ENCODE measurements around the gene PRR19. TPM values are rescaled to one million over a fixed set of nuclear protein-coding genes. Genes with fewer than 3 reads are reported as not detected.
A peak's percentile ranks its signal among the peaks of the same experiment; 100 is the strongest.

PRR19 gene
- total RNA-seq, 2 donors from 2014 or later: 1.4 to 2.7 TPM

GRCh38 chr19:42269478-42270345, 32.2 kb upstream of the PRR19 start:
- no peaks in the 10 kb centered on the region for H3K27me3 ChIP-seq (ENCODE audit: control insufficient read depth, insufficient read depth, low read length, poor library complexity, severe bottlenecking)
- peak overlapping the region; percentile 88 for H3K4me3 ChIP-seq (ENCODE audit: low read length)
- peaks cover 10% of the 10 kb centered on the region for H3K36me3 ChIP-seq (ENCODE audit: control insufficient read depth, insufficient read depth, low read length)
- peak overlapping the region; percentile 76 for H3K27ac Mint-ChIP-seq
- DNase-seq: no peak
- peak overlapping the region; percentile 41 for H3K9ac ChIP-seq (ENCODE audit: extremely low read depth, low read length, poor library complexity, severe bottlenecking)
- no peaks in the 10 kb centered on the region for H3K27me3 Mint-ChIP-seq (ENCODE audit: insufficient read depth)
- peaks cover 16% of the 10 kb centered on the region for H3K36me3 Mint-ChIP-seq (ENCODE audit: low read depth)
- no peaks in the 10 kb centered on the region for H3K9me3 ChIP-seq (ENCODE audit: control insufficient read depth, low read length)
- 68 to 71% methylated on average over 6 to 10 of the region's 10 CpGs for WGBS, 2 experiments (ENCODE audit: insufficient coverage in 1 of 2, insufficient read length in 1 of 2)
- peak overlapping the region; percentile 24 for H3K27ac ChIP-seq (ENCODE audit: low read depth, low read length)
- H3K9me3 Mint-ChIP-seq: no peaks in the 10 kb centered on the region
- no peak for TF ChIP-seq CTCF (conservative IDR thresholded peaks at IDR 0.05)
- peaks cover 25% of the 10 kb centered on the region for H3K4me1 Mint-ChIP-seq
- peaks cover 4% of the 10 kb centered on the region for H3K4me1 ChIP-seq (ENCODE audit: control insufficient read depth, insufficient read depth, low read length)
- no peak overlapping the region for H3K4me3 Mint-ChIP-seq

- Histone ChIP-seq H3K27me3 (ENCODE audit: control insufficient read depth, insufficient read depth, low read length, poor library complexity, severe bottlenecking) (no peaks in the 10 kb centered on the region), H3K4me3 (ENCODE audit: low read length) (peak overlapping the region; percentile 88), H3K36me3 (ENCODE audit: control insufficient read depth, insufficient read depth, low read length) (peaks cover 16% of the 10 kb centered on the region), H3K9me3 (ENCODE audit: control insufficient read depth, low read length) (no peaks in the 10 kb centered on the region), H3K9ac (ENCODE audit: extremely low read depth, low read length, poor library complexity, severe bottlenecking) (peak overlapping the region; percentile 41), H3K4me1 (ENCODE audit: control insufficient read depth, insufficient read depth, low read length) (peaks cover 4% of the 10 kb centered on the region), H3K27ac (ENCODE audit: low read depth, low read length) (no peak overlapping the region)
- Mint-ChIP-seq H3K9me3 (no peaks in the 10 kb centered on the region), H3K36me3 (ENCODE audit: low read depth) (peaks cover 22% of the 10 kb centered on the region), H3K27me3 (ENCODE audit: insufficient read depth) (no peaks in the 10 kb centered on the region), H3K4me1 (peaks cover 25% of the 10 kb centered on the region), H3K4me3 (no peak overlapping the region), H3K27ac (peak overlapping the region; percentile 76)
- TF ChIP-seq CTCF (conservative IDR thresholded peaks at IDR 0.05): no peak
- no peak for DNase-seq
- WGBS, 2 experiments (ENCODE audit: insufficient coverage in 1 of 2, insufficient read length in 1 of 2): 83 to 87% methylated on average over 7 to 18 of the region's 18 CpGs
Measured at GRCh38 chr19:42270346-42271044, 31.4 kb upstream of the PRR19 start.

GRCh38 chr19:42271045-42271419, 30.9 kb upstream of the PRR19 start:
- no peaks in the 10 kb centered on the region for H3K9me3 ChIP-seq (ENCODE audit: control insufficient read depth, low read length)
- H3K9me3 Mint-ChIP-seq: no peaks in the 10 kb centered on the region
- no peak for TF ChIP-seq CTCF (conservative IDR thresholded peaks at IDR 0.05)
- no peak overlapping the region for H3K4me3 Mint-ChIP-seq
- peaks cover 4% of the 10 kb centered on the region for H3K4me1 ChIP-seq (ENCODE audit: control insufficient read depth, insufficient read depth, low read length)
- H3K27ac ChIP-seq (ENCODE audit: low read depth, low read length): no peak overlapping the region
- H3K36me3 ChIP-seq (ENCODE audit: control insufficient read depth, insufficient read depth, low read length): peaks cover 16% of the 10 kb centered on the region
- H3K27ac Mint-ChIP-seq: peak overlapping the region; percentile 65
- no peak for DNase-seq
- peaks cover 22% of the 10 kb centered on the region for H3K36me3 Mint-ChIP-seq (ENCODE audit: low read depth)
- peaks cover 25% of the 10 kb centered on the region for H3K4me1 Mint-ChIP-seq
- no peaks in the 10 kb centered on the region for H3K27me3 Mint-ChIP-seq (ENCODE audit: insufficient read depth)
- no peak overlapping the region for H3K4me3 ChIP-seq (ENCODE audit: low read length)
- no peaks in the 10 kb centered on the region for H3K27me3 ChIP-seq (ENCODE audit: control insufficient read depth, insufficient read depth, low read length, poor library complexity, severe bottlenecking)
- 93 to 100% methylated on average over 3 of the region's 3 CpGs for WGBS, 2 experiments (ENCODE audit: insufficient coverage in 1 of 2, insufficient read length in 1 of 2)
- no peak overlapping the region for H3K9ac ChIP-seq (ENCODE audit: extremely low read depth, low read length, poor library complexity, severe bottlenecking)

Measured in endodermal cell (in vitro differentiated cells).